HCT116 (cell line): ENCODE results near the gene SERTAD2. TPM values are rescaled to one million over a fixed set of nuclear protein-coding genes. Genes with fewer than 3 reads are reported as not detected.

ENCODE experiments used
- ATAC-seq: fragments of 200-7000 bp; cut with Tn5 transposase; 2 replicates; pipeline ENCODE4 v1.9.1; 2020; ENCODE audit warnings: mild to moderate bottlenecking, moderate library complexity
- BruUV-seq: library from RNA; stranded (reverse); fragments of 400-500 nt; replicated peaks from 2 replicates; lab custom pipeline; 2021; lab: Mats Ljungman, UMichigan
- CTCF ChIA-PET: fragments of 300-600 bp; sonication (Branson Sonifier 250); formaldehyde crosslinking; loops from one replicate; lab custom pipeline; 2021; ENCODE audit warnings: antibody characterized with exemption; lab: Charles Lee
- POLR2A ChIA-PET: fragments of 300-600, 350-600 bp; sonication (Branson Sonifier 250); formaldehyde crosslinking; loops from one replicate; lab custom pipeline; 2021; ENCODE audit warnings: antibody characterized with exemption; lab: Charles Lee
- RAD21 ChIA-PET, 2 experiments: fragments of 300-600 bp; sonication (Branson Sonifier 250); formaldehyde crosslinking; loops; one replicate each; lab custom pipeline; 2023; ENCODE audit warnings: low total read pairs in 2 of 2; ENCODE audit not compliant: uncharacterized antibody in 2 of 2, unreplicated experiment in 2 of 2, low non-redundant PET in 1 of 2; lab: Charles Lee
- DNase-seq: peaks from one replicate; pipeline ENCODE4 v3.0.0-alpha.2; 2010; ENCODE audit warnings: low read depth, low spot score
- H2AFZ ChIP-seq: fragments of 200-600 bp; shearing (Covaris generic), sonication (generic); 2 replicates; pipeline ENCODE4 v1.6.1; 2017; ENCODE audit warnings: low read depth, mixed run types, mixed read lengths, antibody characterized with exemption, low read length; ENCODE audit not compliant: poor library complexity, severe bottlenecking
- H3K27ac ChIP-seq: 2 replicates; pipeline ENCODE4 v1.5.1; 2012; ENCODE audit warnings: low read depth, low read length
- H3K27me3 ChIP-seq: fragments of 200-600 bp; sonication (generic); 2 replicates; pipeline ENCODE4 v1.6.1; 2016; ENCODE audit warnings: mixed run types, low read length, mixed read lengths; ENCODE audit not compliant: insufficient read depth
- H3K36me3 ChIP-seq, 2 experiments: fragments of 200-500 bp in 1 of 2; fragments of 200-600 bp in 1 of 2; sonication (Bioruptor generic) in 1 of 2; sonication (generic) in 1 of 2; 2 replicates each; pipeline versions ENCODE4 v1.5.1 to v1.6.1; 2014 to 2016; ENCODE audit warnings: low read length in 2 of 2, inconsistent platforms in 1 of 2, mixed read lengths in 1 of 2, mixed run types in 1 of 2; ENCODE audit not compliant: insufficient read depth in 2 of 2, control insufficient read depth in 1 of 2
- H3K4me1 ChIP-seq, 2 experiments: fragments of 200-600 bp in 1 of 2; sonication (generic) in 1 of 2; 2 replicates each; pipeline versions ENCODE4 v1.5.1 to v1.6.1; 2012 to 2017; ENCODE audit warnings: low read length in 2 of 2, inconsistent platforms in 1 of 2, mild to moderate bottlenecking in 1 of 2, mixed read lengths in 1 of 2, mixed run types in 1 of 2, moderate library complexity in 1 of 2; ENCODE audit not compliant: insufficient read depth in 2 of 2, control insufficient read depth in 1 of 2
- H3K4me2 ChIP-seq: fragments of 200-600 bp; sonication (generic); 2 replicates; pipeline ENCODE4 v1.6.1; 2017; ENCODE audit warnings: mixed run types, low read length, mixed read lengths
- H3K4me3 ChIP-seq, 2 experiments: fragments of 200-600 bp in 1 of 2; sonication (generic) in 1 of 2; replicated peaks in 1 of 2; 2 replicates each; pipeline ENCODE4 v1.5.1; 2011 to 2016; ENCODE audit warnings: low read length in 2 of 2, control low read depth in 1 of 2, low read depth in 1 of 2, mild to moderate bottlenecking in 1 of 2, mixed read lengths in 1 of 2, mixed run types in 1 of 2
- H3K79me2 ChIP-seq: fragments of 200-600 bp; sonication (generic); 2 replicates; pipeline ENCODE4 v1.6.1; 2017; ENCODE audit warnings: mild to moderate bottlenecking, mixed run types, low read length, moderate library complexity, mixed read lengths; ENCODE audit not compliant: insufficient read depth
- H3K9ac ChIP-seq: fragments of 200-600 bp; sonication (generic); 2 replicates; pipeline ENCODE4 v1.6.1; 2016; ENCODE audit warnings: low read length, mixed read lengths
- H3K9me2 ChIP-seq: fragments of 200-600 bp; sonication (generic), shearing (Covaris generic); 2 replicates; pipeline ENCODE4 v1.6.1; 2017; ENCODE audit warnings: mixed run types, mild to moderate bottlenecking, moderate library complexity; ENCODE audit not compliant: insufficient read depth
- H3K9me3 ChIP-seq, 2 experiments: fragments of 200-500 bp in 1 of 2; fragments of 200-600 bp in 1 of 2; sonication (Bioruptor generic) in 1 of 2; sonication (generic) in 1 of 2; 2 replicates each; pipeline ENCODE4 v1.6.1; 2014 to 2017; ENCODE audit warnings: low read length in 2 of 2, mixed read lengths in 2 of 2, inconsistent platforms in 1 of 2, low read depth in 1 of 2, mild to moderate bottlenecking in 1 of 2, mixed run types in 1 of 2, moderate library complexity in 1 of 2; ENCODE audit not compliant: control insufficient read depth in 1 of 2, insufficient read depth in 1 of 2
- H4K20me1 ChIP-seq: fragments of 200-600 bp; sonication (generic), shearing (Covaris generic); 2 replicates; pipeline ENCODE4 v1.6.1; 2017; ENCODE audit warnings: mixed run types, mild to moderate bottlenecking, moderate library complexity; ENCODE audit not compliant: insufficient read depth
- CBX3 ChIP-seq: IDR thresholded peaks from 2 replicates; pipeline ENCODE4 v1.6.1; 2012; ENCODE audit warnings: low read depth
- EGR1 ChIP-seq: IDR thresholded peaks from 2 replicates; pipeline ENCODE4 v1.6.1; 2012; ENCODE audit warnings: low read depth
- ELF1 ChIP-seq: IDR thresholded peaks from 2 replicates; pipeline ENCODE4 v1.6.1; 2012; ENCODE audit warnings: low read depth, borderline replicate concordance
- EZH2 ChIP-seq: fragments of 200-600 bp; sonication (generic); IDR thresholded peaks from 2 replicates; pipeline ENCODE4 v1.6.1; 2017; ENCODE audit warnings: antibody characterized with exemption, mixed run types
- FOSL1 ChIP-seq: IDR thresholded peaks from 2 replicates; pipeline ENCODE4 v1.6.1; 2012; ENCODE audit warnings: low read depth
- JUND ChIP-seq: IDR thresholded peaks from 2 replicates; pipeline ENCODE4 v1.6.1; 2012
- POLR2A ChIP-seq: IDR thresholded peaks from 2 replicates; pipeline ENCODE4 v1.7.0; 2011; ENCODE audit warnings: borderline replicate concordance; ENCODE audit not compliant: insufficient read depth, insufficient read length; ENCODE audit errors: extremely low read depth
- POLR2AphosphoS5 ChIP-seq: IDR thresholded peaks from 2 replicates; pipeline ENCODE4 v1.6.1; 2011; ENCODE audit warnings: mild to moderate bottlenecking, low read depth, low read length, moderate library complexity
- RAD21 ChIP-seq: IDR thresholded peaks from 2 replicates; pipeline ENCODE4 v1.6.1; 2012; ENCODE audit warnings: low read depth, mild to moderate bottlenecking
- SRF ChIP-seq: IDR thresholded peaks from 2 replicates; pipeline ENCODE4 v1.6.1; 2012; ENCODE audit warnings: low read depth
- YY1 ChIP-seq: IDR thresholded peaks from 2 replicates; pipeline ENCODE4 v1.6.1; 2011; ENCODE audit warnings: low read length, low read depth, moderate library complexity, mild to moderate bottlenecking; ENCODE audit not compliant: insufficient replicate concordance; ENCODE audit errors: extremely low read depth
- ZFX ChIP-seq: fragments of 450-650 bp; IDR thresholded peaks from 2 replicates; pipeline ENCODE4 v1.6.1; 2017
- ZNF274 ChIP-seq: fragments of 200-500 bp; sonication (Bioruptor generic); IDR thresholded peaks from 2 replicates; pipeline ENCODE4 v1.6.1; 2014; ENCODE audit warnings: mild to moderate bottlenecking, low read depth, low read length, inconsistent platforms
- intact Hi-C: fragments of 100-400 bp; cut with micrococcal nuclease; formaldehyde crosslinking; loops from 2 replicates; pipeline ENCODE4 v1.10.0; 2022
- total RNA-seq: library from RNA; stranded (reverse); gene quantifications from one replicate; pipeline ENCODE4 v1.2.1, GENCODE V29; 2021; ENCODE audit not compliant: unreplicated experiment
- TF ChIP-seq, protein P1 (sequence below), 3 experiments: fragments of 200-600 bp in 1 of 3; sonication (generic) in 1 of 3; IDR thresholded peaks in 2 of 3; conservative IDR thresholded peaks in 1 of 3; 2 replicates each; pipeline ENCODE4 v1.5.1; 2012 to 2017; ENCODE audit warnings: low read depth in 2 of 3, low read length in 2 of 3, antibody characterized with exemption in 1 of 3, borderline replicate concordance in 1 of 3, control low read depth in 1 of 3, mild to moderate bottlenecking in 1 of 3, mixed read lengths in 1 of 3, mixed run types in 1 of 3, moderate library complexity in 1 of 3; ENCODE audit not compliant: insufficient read depth in 1 of 3
- TF ChIP-seq, protein P2 (sequence below): IDR thresholded peaks from 2 replicates; pipeline ENCODE4 v1.6.1; 2011; ENCODE audit warnings: mild to moderate bottlenecking, low read length, moderate library complexity; ENCODE audit not compliant: insufficient replicate concordance; ENCODE audit errors: extremely low read depth
- TF ChIP-seq, protein P3 (sequence below): IDR thresholded peaks from 2 replicates; pipeline ENCODE4 v1.6.1; 2012; ENCODE audit warnings: low read depth

The SERTAD2 gene
- total RNA-seq, 1 experiment from 2014 or later = 80.1 TPM

DNA sequence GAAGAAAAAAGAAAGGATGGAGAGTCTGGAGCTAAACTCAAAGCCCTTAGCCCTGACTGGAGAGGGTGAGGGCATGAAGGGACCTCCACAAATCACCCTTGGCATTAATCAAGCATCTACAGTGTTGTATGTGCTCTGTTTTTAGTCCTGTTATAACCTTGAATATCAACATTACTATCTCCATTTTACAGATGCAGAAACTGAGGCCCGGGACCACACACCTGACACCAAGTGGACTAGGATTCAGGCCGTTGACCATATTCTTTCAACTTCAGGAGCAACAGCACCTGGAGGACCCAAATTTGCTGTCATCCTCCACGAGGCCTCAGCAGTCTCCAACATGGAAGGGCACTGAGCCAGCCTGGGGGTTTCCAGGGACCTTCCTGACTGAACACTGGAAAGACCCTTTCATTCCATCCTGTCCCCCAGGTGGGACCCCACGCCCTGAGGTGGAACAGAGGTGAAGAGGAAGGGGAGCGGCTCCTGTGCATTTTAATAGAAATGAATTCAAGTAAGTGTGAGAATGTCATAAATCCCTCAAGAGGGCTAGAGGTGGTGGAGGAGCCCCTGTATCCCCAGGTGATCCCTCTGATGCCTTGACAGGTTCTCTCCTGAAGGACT is 41.0 kb downstream of the SERTAD2 start:
- ChIA-PET CTCF (no interaction called here), POLR2A (no interaction called here)

More for the DNA sequence above, 41.0 kb downstream of the SERTAD2 start:
- H3K27me3 ChIP-seq = no peaks in the 10 kb centered on the region
- RAD21 ChIA-PET = no interaction called here
- TF ChIP-seq ELF1 = no peak
- no peak for TF ChIP-seq POLR2AphosphoS5
- TF ChIP-seq YY1 = no peak
- no peak for TF ChIP-seq JUND
- TF ChIP-seq ZNF274 = no peak
- no peak for TF ChIP-seq RAD21
- no peak for TF ChIP-seq FOSL1
- TF ChIP-seq POLR2A = no peak
- no peak for TF ChIP-seq EZH2
- TF ChIP-seq CBX3 = no peak
- no peak for TF ChIP-seq SRF
- TF ChIP-seq, protein P1, sequence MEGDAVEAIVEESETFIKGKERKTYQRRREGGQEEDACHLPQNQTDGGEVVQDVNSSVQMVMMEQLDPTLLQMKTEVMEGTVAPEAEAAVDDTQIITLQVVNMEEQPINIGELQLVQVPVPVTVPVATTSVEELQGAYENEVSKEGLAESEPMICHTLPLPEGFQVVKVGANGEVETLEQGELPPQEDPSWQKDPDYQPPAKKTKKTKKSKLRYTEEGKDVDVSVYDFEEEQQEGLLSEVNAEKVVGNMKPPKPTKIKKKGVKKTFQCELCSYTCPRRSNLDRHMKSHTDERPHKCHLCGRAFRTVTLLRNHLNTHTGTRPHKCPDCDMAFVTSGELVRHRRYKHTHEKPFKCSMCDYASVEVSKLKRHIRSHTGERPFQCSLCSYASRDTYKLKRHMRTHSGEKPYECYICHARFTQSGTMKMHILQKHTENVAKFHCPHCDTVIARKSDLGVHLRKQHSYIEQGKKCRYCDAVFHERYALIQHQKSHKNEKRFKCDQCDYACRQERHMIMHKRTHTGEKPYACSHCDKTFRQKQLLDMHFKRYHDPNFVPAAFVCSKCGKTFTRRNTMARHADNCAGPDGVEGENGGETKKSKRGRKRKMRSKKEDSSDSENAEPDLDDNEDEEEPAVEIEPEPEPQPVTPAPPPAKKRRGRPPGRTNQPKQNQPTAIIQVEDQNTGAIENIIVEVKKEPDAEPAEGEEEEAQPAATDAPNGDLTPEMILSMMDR (IDR thresholded peaks at IDR 0.05 in 2 of 3, conservative IDR thresholded peaks at IDR 0.05 in 1 of 3; ENCODE audit: borderline replicate concordance in 1 of 3, insufficient read depth in 1 of 3, low read depth in 2 of 3, low read length in 2 of 3) = no peak
- TF ChIP-seq, protein P2, sequence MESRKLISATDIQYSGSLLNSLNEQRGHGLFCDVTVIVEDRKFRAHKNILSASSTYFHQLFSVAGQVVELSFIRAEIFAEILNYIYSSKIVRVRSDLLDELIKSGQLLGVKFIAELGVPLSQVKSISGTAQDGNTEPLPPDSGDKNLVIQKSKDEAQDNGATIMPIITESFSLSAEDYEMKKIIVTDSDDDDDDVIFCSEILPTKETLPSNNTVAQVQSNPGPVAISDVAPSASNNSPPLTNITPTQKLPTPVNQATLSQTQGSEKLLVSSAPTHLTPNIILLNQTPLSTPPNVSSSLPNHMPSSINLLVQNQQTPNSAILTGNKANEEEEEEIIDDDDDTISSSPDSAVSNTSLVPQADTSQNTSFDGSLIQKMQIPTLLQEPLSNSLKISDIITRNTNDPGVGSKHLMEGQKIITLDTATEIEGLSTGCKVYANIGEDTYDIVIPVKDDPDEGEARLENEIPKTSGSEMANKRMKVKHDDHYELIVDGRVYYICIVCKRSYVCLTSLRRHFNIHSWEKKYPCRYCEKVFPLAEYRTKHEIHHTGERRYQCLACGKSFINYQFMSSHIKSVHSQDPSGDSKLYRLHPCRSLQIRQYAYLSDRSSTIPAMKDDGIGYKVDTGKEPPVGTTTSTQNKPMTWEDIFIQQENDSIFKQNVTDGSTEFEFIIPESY = no peak
- TF ChIP-seq, protein P3, sequence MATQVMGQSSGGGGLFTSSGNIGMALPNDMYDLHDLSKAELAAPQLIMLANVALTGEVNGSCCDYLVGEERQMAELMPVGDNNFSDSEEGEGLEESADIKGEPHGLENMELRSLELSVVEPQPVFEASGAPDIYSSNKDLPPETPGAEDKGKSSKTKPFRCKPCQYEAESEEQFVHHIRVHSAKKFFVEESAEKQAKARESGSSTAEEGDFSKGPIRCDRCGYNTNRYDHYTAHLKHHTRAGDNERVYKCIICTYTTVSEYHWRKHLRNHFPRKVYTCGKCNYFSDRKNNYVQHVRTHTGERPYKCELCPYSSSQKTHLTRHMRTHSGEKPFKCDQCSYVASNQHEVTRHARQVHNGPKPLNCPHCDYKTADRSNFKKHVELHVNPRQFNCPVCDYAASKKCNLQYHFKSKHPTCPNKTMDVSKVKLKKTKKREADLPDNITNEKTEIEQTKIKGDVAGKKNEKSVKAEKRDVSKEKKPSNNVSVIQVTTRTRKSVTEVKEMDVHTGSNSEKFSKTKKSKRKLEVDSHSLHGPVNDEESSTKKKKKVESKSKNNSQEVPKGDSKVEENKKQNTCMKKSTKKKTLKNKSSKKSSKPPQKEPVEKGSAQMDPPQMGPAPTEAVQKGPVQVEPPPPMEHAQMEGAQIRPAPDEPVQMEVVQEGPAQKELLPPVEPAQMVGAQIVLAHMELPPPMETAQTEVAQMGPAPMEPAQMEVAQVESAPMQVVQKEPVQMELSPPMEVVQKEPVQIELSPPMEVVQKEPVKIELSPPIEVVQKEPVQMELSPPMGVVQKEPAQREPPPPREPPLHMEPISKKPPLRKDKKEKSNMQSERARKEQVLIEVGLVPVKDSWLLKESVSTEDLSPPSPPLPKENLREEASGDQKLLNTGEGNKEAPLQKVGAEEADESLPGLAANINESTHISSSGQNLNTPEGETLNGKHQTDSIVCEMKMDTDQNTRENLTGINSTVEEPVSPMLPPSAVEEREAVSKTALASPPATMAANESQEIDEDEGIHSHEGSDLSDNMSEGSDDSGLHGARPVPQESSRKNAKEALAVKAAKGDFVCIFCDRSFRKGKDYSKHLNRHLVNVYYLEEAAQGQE = no peak
- TF ChIP-seq EGR1 = no peak
- no peak for TF ChIP-seq ZFX
- TF ChIP-seq, all 23 proteins: peak for 0
- no peaks in the 10 kb centered on the region for H3K79me2 ChIP-seq
- H3K4me1 ChIP-seq = no peaks in the 10 kb centered on the region
- H3K9ac ChIP-seq = no peak overlapping the region
- intact Hi-C loops = no loop called here
- no peaks in the 10 kb centered on the region for H3K36me3 ChIP-seq
- DNase-seq (no peak), ATAC-seq (no peak)
- no TSS peak for BruUV-seq
- H3K9me2 ChIP-seq = no peaks in the 10 kb centered on the region
- H3K4me2 ChIP-seq = no peak overlapping the region
- no peak overlapping the region for H3K4me3 ChIP-seq
- H2AFZ ChIP-seq = no peak overlapping the region
- H4K20me1 ChIP-seq = no peaks in the 10 kb centered on the region
- H3K27ac ChIP-seq = no peak overlapping the region
- H3K9me3 ChIP-seq = no peaks in the 10 kb centered on the region
